ENCODE results near the gene TTC12. TPM values are rescaled to one million over a fixed set of nuclear protein-coding genes. Genes with fewer than 3 reads are reported as not detected.
"Not testable (repeated sequence)": the region's sequence is repeated elsewhere in the genome, so short reads cannot be mapped to it uniquely, and the experiment has no call there.

The TTC12 gene
- total RNA-seq, 1 donor from 2014 or later, result 29.1 TPM

DNA sequence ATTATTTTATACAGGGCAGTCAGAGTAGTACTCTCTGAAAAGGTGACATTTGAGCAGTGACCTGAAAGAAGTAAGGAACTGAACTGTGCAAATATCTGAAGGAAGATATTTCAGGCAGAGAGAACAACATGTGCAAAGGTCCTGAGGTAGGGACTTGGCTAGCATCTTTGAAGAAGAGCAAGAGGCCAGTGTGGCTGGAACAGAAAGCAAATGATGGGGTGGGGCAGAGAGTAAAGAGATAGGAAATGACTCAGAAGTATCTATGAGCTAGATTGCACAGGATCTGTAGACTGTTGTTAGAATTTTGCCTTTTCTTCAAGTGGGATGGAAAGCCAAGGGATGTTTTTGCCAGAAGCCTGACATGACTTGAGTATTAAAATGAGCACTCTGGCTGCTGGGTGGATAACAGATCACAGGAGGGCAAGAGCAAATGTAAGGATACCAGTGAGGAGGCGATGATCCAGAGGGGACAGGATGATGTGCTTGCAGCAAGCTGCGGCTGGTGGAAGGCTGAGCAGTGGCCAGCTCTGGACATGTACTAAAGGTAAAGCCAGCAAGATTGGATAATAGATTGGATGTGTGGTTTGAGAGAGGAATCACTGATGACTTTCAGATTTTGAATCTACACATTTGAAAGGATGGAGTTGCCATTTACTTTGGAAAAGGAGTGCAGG lies 33.2 kb upstream of the TTC12 start:
- ATAC-seq, result no peak
- intact Hi-C loops (cut with DNase I), result loop anchor here (10.0 kb wide), 1 partner anchor 986 kb away; no protein-coding TSS in a partner anchor

DNA sequence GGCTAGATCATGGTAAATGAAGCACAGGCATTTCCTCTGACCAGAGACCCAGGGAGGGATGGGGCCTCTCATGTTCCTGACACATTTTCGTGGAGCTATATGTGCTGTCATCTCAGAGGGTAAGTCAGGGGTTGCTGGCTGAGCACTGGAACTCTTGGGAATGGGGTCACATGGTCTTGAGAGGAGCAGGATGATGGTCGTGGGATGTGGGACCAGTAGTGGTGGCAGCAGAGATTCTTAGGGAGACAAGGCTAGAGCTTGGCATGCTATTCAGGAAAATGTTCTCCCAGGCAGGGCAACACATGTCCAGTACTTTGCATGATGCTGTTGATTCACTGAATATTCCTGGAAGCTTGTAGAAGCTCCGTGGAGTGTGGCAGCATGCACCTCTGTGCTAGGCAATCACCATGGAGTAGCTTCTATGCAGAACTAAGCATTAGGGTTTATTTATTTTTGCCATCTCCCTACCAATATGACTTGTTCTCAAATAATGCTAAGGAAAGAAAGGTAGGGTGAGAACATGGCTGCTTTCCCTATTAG lies 31.4 kb upstream of the TTC12 start:
- ATAC-seq (no peak), DNase-seq (ENCODE audit: low spot score) (no peak)
- intact Hi-C loops (cut with DNase I), result loop anchor here (10.0 kb wide), 1 partner anchor 988 kb away; no protein-coding TSS in a partner anchor

More for the DNA sequence above, 33.2 kb upstream of the TTC12 start:
- no peak for DNase-seq (ENCODE audit: low spot score)

DNA sequence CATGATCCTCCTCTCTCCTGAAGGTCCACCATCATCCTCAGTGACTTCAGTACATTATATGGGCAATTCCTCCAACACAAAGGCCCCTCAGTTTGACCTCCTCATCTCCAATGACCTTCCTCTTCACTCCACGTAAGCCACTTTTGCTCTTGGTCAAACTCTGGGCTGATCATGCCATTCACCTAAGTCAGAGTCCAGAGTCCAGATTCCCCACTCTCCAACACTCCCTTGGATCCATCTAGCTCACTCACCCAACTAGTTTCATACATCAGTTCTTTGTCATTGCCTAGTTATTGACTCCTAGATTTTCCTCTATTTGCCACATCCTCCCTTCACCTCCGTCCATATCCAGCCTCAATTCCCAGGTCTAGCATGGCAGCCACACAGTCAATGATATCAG lies 30.5 kb upstream of the TTC12 start:
- DNase-seq (ENCODE audit: low spot score) (no peak), ATAC-seq (no peak)
- intact Hi-C loops (cut with DNase I), result loop anchor here (10.0 kb wide), 1 partner anchor 989 kb away; no protein-coding TSS in a partner anchor

DNA sequence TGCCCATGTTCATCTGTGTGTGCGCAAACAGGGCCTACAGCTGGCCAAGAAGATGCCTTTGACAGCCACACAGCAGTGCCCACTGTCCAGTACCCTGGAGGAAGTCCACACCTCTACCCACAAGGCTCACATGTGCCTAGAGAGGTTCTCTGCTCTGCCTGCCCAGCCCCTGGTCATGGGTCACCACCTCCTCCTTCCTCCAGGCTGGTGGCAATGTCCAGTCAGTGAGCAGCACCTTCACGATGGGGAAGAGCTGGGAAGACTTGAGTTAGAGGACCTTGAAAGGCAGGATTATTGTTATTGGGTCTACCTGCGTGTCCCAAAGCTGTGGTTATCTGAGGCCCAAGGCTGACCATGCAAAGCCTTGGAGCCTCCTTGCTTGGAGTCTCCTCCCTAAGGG lies 28.4 kb upstream of the TTC12 start:
- ATAC-seq (no peak), DNase-seq (ENCODE audit: low spot score) (no peak)
- intact Hi-C loops (cut with DNase I), result loop anchor here (10.0 kb wide), 1 partner anchor 991 kb away; no protein-coding TSS in a partner anchor

DNA sequence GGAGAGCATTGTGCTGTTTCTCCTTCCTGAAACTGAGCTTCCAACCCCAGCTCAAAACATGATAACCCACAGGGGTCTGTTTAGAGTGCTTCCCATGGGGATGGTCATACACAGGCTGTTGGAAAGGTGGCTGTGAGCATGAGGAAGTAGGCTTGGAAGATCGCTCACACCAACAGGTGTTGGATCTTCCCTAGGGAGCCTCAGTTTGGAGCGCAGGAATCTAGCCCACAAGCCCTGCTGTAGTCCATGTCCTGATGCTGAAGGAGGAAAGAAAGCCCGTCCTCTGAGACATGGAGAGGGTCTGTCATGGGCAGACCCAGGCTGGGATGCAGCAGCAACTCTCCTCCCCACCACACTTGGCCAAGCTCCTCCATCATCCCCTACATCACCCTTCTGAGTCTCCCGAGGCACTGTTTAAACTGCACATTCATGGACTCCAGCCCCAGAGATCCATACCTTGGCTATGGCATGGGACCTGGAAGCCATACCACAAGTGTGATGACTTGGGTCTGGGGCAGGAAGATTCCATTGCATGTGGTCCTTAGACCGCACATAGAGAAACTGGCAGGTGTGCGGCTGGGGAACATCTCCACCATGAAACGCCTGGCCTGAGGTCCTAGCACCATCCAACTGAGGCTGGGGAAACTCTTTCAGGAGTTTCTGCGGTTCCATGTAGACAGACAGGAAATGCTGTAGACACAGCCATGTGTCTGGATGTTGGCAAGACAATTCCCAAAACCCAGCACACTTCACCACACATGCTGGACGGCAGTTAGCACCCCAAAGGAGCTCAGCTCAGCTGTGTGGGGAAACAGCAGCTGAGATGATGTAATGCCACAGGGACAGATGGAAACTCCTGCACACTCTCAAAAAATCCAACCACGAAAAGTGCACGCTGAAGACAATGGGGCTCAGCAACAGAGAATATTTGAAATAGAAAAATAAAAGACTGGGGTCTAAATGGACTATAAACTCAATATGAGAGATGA lies 27.6 kb upstream of the TTC12 start:
- ATAC-seq, result peak; percentile 61
- intact Hi-C loops (cut with DNase I), result loop anchor here (10.0 kb wide), 1 partner anchor 992 kb away; no protein-coding TSS in a partner anchor
- no peak for DNase-seq (ENCODE audit: low spot score)

DNA sequence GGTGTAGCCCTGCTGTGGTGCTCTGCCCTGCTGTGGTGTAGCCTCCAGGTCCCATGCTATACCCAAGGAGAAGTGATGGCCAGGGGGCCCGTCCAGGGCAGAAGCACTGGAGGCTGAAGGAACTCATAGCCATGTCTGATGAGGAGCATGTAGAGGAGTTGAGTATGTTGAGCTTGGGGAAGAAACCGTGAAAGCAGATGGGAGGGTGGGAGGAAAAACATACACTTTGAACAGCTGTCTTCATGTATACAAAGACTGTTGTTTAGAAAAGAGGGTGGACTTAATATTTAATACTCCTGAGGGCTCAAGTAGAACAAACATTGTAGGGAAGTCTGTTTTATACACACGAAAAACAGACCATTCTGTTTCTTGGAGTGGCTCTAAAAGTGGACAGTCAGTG lies 26.6 kb upstream of the TTC12 start:
- intact Hi-C loops (cut with DNase I), result loop anchor here (10.0 kb wide), 1 partner anchor 993 kb away; no protein-coding TSS in a partner anchor
- DNase-seq (ENCODE audit: low spot score) (no peak), ATAC-seq (no peak)

DNA sequence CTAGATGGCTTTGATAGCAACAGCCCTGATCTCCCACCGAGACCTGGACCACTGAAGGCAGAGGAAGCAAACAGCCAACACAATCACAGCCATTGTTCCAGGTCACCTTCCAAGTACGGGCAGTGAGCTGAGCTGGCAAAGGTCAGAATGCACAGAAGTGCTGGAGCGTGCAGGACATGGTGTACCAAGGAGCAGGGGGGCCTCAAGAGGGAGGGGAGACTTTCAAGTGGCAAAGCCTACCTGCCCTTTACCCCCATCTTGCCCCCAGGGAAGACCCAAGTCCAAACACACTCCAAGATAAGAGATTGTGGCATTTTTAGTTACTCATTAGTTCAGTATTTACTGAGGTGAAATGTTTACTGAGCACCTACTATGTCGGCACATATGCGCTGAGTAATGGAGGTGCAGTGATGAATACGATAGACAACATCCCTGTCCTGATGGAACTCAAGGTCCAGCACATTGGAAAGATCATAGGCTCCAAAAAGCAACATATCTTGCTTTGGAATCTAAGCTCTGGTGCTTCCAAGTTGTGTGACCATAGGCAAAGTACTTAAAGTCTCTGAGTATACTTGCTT lies 26.0 kb upstream of the TTC12 start:
- DNase-seq (ENCODE audit: low spot score), result no peak
- intact Hi-C loops (cut with DNase I), result loop anchor here (10.0 kb wide), 1 partner anchor 994 kb away; no protein-coding TSS in a partner anchor
- ATAC-seq, result no peak

DNA sequence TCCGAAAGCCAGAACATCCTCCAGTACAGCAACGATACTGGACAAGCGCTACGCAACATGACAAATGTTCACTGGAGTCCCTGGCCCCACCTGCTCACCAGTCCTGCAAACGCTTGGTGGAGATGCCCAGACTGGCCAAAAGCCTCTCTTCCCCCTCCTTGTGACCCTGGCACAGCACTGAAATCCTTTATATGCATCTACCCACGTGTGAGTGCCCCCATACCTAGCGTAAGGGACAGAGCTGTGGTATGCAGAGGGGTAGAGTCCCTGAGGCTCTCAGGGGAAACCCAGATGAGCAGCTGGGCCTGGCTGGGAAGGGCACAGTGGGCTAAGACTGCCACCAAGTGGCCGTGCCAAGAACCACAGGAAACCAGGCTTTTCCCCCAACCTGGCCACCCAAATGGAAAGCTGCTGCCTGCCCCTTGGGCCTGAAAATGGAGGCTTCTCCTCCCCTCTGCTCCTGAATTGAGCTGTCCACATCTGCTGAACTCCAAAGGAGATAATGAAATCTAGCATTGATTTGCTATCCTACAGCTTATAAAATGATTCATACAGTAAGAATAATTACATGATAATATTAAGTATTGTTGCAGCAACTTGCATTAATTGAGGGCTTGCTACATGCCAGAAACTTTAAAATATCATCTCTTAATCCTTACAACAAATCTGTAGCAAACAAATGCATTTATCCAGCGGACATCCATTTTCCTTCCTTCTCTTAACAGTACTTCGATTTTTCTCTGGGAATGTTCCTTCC lies 24.8 kb upstream of the TTC12 start:
- peak; percentile 78 for DNase-seq (ENCODE audit: low spot score)
- intact Hi-C loops (cut with DNase I), result loop anchor here (5.0 to 10.0 kb wide), 2 partner anchors 702 to 995 kb away; no protein-coding TSS in a partner anchor
- ATAC-seq, result peak; percentile 77

DNA sequence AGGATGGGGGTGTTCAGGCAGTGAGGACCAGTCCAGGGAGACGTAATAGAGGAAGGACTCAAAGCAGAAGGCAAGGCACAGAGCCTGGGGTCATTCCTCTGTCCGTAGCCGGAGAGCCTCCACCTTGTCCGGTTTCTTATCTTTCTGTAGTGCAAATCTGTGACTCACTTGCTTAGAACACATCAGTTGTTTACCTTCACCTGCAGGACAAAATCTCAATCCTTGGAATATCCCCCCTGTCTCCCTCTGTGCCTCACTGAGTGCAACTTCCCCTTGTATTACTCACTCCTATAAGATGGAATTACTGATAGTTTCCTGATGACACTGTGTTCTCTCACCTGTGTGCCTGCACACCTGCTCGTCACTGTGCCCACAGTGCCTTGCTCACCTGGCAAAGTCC lies 20.4 kb upstream of the TTC12 start:
- intact Hi-C loops (cut with DNase I), result loop anchor here (5.0 kb wide), 1 partner anchor 707 kb away; no protein-coding TSS in a partner anchor

DNA sequence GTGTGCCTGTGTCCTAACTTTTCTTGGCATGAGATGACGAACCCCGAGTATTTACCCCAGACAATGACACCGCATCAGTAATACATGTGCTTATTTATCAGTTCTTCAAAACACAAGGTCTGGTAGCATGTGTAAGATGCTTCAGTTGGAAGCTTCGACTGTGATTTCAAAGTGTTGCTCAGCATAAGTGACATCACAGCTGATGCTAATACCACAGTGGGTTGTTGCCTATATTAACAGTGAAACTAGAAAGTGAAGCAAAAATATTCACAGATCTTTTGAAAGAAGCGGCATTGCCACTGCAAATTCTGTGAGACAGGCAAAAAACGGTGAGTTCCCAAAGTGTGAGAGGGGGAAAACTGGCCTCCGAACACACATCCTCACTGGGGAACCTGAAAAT lies 18.4 kb upstream of the TTC12 start:
- no peak for ATAC-seq
- intact Hi-C loops (cut with DNase I), result no loop called here
- no peak for DNase-seq (ENCODE audit: low spot score)

More for the DNA sequence above, 20.4 kb upstream of the TTC12 start:
- DNase-seq (ENCODE audit: low spot score), result no peak
- ATAC-seq, result no peak

DNA sequence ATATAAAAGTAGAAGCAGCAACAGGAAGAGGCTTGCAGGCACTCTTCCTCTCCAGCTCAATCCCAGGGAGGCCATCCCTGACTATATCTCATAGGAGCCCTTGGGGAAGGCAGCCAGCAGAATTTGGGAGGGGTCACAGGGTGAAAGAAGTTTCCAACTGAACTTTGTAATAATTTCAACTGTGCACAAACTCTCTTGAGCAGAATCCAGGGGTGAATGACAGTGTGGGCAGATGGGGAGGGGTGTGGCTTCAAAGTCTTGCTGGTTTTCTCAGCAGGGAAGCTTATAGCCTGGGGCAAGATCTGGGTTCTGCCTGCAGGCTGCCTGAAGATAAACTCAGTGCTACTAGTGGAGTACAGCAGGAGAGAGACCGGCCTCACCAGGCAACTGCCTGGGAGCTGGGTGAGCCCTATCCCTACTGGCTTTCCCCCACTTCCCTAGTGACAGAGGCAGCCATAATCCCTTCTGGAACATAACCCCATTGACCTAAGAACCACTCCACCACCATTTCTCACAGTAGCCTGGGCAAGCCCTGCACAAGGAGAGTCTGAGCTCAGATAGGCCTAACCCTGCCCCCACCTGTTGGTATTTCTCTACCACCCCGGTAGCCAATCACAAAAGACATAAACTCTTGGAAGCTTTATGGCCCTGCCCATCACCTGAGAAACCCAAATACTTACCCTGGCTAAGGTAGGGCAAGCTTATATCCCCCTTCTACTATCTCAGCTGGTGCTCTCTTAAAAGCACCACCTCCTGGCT lies 17.8 kb upstream of the TTC12 start:
- no peak for ATAC-seq
- intact Hi-C loops (cut with DNase I), result no loop called here
- DNase-seq (ENCODE audit: low spot score), result no peak

DNA sequence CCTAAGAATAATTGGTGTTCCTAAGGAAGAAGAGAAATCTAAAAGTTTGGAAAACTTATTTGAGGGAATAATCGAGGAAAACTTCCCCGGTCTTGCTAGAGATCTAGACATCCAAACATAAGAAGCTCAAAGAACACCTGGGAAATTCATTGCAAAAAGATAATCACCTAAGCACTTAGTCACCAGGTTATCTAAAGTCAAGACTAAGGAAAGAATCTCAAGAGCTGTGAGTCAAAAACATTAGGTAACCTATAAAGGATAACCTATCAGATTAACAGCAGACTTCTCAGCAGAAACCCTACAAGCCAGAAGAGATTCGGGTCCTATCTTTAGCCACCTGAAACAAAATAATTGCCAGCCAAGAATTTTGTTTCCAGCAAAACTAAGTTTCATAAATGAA lies 15.9 kb upstream of the TTC12 start:
- intact Hi-C loops (cut with DNase I); ATAC-seq; DNase-seq (ENCODE audit: low spot score): not testable (repeated sequence)

DNA sequence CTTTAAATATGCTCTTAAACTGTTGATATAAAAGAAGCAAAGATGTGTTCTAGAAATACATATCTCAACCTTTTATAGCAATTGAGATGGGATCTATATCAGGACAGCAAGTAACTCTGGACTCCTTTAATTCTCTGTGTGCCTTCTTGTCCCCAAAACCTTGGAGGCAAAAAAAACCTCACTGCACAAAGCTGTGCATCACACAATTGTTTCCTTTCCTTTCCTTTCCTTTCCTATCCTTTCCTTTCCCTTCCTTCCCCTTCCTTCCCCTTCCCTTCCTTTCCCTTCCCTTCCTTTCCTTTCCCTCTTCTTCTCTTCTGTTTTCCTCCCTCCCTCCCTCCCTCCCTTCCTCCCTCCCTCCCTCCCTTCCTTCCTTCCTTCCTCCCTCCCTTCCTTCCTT lies 9.5 kb upstream of the TTC12 start:
- no peak for ATAC-seq
- DNase-seq (ENCODE audit: low spot score), result no peak
- intact Hi-C loops (cut with DNase I), result loop anchor here (10.0 kb wide), 2 partner anchors 230 to 420 kb away; no protein-coding TSS in a partner anchor

DNA sequence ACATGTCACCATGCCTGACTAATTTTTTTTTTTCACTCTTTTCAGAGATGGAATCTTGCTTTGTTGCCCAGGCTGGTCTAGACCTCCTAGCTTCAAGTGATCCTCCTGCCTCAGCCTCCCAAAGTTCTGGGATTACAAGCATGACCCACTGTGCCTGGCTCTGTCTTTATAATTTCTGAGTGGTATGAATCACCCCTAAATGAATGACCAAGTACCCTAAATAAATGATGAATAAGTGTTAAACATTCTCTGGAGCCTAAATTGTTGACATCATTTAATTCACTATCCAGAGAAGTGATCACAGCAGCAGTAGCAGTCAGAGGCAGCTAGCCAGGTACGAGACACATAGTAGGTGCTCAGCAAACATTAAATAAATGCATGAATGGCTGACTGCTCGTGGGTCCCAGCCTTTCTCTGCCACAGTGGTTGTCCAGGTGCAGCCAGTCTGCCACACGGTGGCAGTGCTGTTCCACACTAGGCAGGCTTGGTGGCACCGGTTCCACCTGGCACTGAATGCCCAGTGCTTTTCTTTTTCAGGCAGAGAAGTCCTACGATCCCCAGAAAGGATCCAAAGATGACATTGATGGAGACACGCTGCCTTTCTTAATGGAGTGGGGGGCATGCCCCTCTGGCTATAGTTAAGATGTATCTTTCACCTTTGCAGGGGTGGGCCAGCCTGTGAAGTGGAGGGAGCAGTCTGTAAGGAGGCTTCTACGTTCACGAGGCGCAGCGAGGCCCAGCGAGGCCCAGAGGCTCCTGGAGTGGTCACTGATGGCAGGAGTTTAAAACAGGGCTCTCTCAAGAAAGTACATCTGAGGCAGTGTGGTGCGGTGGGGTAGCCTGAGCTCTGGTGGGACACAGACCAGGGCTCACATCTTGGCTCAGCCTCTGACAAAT lies 8.7 kb upstream of the TTC12 start:
- DNase-seq (ENCODE audit: low spot score), result peak; percentile 87
- ATAC-seq, result peak; percentile 93
- intact Hi-C loops (cut with DNase I), result loop anchor here (10.0 kb wide), 2 partner anchors 229 to 419 kb away; no protein-coding TSS in a partner anchor

DNA sequence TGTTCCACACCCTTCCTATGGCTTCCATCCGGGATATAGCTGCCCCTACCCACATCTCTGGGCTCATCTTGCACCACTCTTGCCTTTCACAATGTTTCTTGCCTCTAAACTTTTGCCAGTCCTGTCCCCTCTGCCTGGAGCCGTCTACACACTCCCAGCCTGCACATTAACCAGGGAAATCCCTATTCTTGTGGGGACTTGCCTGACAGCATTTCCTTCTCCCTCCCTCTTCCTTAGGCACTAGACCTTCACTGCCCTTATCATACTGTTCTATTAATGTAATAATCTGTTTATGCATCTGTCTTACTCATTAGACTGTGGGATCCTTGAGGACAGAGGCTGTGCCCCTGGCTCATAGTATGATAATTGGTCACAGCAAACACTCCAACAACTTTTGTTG lies 5.8 kb upstream of the TTC12 start:
- intact Hi-C loops (cut with DNase I), result loop anchor here (10.0 kb wide), 2 partner anchors 226 to 416 kb away; no protein-coding TSS in a partner anchor
- DNase-seq (ENCODE audit: low spot score) (no peak), ATAC-seq (no peak)

DNA sequence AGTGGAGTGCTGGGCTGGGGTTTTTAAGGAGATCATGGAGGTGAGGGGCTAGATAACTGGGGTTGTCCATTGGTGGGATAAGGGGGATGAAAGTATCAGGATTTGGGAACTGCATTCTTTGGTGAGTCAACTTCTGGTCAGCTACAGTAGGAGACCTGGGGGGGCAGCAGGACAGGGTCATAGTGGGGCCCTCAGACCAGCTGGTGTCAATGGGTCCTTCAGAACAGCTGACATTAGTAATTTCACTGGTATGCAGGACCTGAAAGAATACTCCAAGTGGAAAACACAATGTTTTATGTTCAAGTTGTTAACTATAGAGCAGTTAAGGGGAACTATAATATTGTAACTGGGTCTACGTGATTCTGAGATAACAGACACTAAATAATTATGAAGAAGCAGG lies 2.8 kb upstream of the TTC12 start:
- ATAC-seq (no peak), DNase-seq (ENCODE audit: low spot score) (no peak)
- intact Hi-C loops (cut with DNase I), result no loop called here

Measured in sciatic nerve (tissue), 2 donors.